Hematopoietic multipotent progenitor cell treated with erythropoietin and hydrocortisone succinate and interleukin-3 and kit ligand, for 17 days (in vitro differentiated cells): Measurements from ENCODE around the gene TRIOBP.

Experiments used
- DNase-seq: peaks from one replicate; pipeline ENCODE4 v3.0.0-alpha.2; 2015; ENCODE audit warnings: low spot score

TRIOBP gene

DNA sequence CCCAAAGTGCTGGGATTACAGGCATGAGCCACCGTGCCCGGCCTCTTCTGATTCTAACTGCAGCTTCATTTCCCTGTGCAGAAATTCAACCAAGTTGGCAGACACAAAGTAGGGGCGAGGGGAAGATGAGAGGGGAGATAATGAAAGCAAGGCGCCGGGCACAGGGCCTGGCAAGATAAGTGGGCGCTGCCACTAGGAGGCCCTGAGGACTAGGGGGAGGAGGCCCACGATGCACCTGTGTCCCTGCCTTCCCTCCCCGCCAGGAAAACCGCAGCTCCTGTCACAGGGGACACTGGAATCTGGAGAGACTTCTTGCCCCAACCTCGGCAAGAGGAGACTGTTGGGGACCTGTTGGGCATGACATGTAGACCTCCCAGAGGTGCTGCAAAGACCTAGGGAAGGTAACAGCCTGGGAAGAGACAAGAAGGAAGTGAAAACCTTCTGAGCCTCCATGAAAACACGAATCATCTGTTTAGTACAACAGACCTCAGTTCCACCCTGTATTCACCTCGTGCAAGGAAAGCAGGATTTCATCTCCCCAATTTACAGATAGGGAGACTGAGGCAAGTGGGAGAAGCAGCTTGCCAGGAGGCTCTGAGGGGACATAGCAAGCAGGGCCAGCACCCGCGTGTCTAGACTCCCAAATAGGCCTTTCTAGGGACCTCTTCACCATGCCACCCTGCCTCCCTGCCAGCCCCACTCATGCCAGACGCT, 24.5 kb upstream of the TRIOBP start:
- DNase-seq, result no peak

DNA sequence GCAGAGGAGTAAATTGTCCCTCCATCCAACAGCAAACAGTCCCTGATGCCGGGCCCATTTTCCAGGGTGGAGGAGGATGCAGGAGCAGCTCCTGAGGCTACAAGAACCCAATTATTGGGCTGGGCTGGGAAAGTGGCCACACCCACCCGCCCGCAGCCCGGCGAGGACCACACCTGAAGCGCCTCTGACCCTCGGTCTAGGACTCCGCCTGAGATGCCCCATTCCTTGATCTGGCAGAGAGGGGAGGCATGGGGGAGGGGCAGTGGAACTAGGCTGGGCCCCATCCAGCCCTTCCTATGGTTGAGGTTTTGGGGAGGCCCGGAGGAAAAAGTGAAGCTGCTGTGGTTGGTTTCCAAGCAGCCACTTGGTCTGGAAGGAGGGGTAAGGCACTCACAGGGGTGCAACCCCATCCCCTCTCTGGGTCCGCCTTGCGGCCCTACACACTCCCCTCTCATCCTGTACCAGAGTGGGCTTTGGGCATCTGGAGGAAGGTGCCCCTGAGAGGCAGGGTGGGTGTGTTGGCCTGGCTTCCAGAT, 23.9 kb upstream of the TRIOBP start:
- no peak for DNase-seq

DNA sequence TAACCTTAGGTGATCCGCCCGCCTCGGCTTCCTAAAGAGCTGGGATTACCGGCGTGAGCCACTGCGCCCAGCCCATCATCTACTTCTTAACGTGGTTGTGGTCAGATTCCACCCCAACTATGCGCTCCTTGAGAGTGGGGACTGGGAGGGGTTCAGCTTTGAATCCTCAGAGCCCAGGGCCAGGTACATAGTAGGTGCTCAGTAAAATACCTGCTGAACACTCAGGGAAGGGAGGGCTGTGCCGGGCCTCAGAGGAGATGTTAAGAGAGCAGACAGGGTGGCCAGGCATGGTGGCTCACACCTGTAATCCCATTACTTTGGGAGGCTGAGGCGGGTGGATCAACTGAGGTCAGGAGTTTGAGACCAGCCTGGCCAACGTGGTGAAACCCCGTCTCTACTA, 22.6 kb upstream of the TRIOBP start:
- no peak for DNase-seq

DNA sequence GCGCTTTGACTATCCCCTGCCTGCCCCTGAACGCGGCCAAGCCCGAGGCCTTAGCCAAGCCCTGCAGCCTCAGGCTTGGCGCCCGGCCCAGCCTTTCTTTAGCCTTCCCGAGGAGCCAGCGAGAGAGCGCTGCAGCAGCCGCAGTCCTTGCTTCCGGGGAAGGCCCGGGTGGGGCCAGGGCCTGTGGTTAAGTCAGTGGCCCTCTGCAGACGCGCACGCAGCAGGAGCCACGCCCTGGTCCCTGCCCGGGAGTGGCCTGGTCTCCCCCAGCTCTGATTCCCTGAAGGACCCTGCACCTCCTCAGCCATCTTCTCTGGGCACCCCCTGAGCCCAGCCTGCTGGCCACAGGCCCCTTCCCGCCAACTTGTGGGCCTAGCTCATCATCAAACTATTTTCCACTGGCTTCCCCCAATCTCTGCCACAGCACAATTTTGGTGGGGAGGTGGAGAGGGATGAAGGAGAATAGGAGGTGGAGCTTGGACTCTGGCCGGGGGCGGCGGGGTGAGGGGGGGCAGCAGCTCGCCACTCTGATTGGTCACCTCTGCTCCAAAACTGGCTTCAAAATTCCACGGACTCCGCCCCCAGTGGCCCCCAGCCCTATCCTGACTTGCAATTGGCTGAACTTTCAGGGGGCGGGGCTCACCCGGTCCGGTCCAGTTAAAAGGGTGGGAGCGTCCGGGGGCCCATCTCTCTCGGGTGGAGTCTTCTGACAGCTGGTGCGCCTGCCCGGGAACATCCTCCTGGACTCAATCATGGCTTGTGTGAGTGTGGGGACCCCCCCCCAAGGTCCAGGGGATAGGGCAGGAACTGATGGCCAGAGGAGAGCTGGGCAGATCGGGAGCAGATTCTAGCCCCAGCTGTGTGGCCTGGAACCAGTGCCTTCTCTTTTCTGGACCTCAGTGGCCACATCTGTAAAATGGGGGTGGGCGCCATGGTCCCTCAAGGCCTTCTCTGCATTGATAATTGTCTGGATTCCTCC, 21.6 kb upstream of the TRIOBP start, which contains the start of gene LGALS1:
Gene LGALS1 (plus strand): TSS at position 686 of the 979 bp plus-strand sequence. CDS start 67 bp downstream, at position 753.
- DNase-seq, result peak; percentile 21

DNA sequence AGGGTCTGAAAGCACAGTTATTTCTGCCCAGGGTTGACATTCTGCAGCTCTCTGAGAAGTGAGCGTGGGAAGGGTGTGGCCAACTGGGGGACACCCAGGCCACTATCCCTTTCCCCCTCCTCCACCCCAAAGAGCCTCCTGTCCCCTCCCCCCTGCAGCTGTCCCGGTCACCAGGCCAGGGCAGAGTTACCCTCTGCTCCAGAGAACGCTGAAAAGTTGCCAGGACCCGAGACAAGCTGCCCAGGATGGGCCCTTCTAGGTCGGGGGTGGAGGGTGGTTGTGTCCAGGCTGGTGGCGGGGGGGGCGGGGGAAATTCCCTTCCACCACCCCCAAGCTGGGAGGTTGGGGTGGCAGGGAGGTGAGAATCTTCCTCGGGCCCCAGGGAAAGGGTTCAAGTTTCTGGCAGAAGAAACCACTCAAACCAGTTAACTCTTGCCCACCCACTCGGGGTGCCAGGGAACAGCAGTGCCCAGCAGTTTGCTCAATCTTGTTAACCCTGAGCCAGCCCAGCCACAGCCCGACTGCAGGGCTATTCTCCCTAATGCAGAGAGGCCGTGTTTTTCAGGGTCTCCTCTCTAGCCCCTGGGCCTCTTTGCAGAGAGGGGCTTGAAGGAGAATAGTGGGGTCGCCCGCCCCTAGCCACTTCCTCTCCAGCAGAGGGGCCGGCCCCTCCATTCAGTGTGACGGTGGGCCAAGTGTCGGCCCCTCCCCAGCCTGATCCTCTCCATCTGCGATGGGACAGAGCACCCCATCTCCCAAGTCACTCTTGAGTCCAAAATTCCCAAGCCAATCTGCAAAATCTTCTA, 20.7 kb upstream of the TRIOBP start:
- DNase-seq, result no peak

DNA sequence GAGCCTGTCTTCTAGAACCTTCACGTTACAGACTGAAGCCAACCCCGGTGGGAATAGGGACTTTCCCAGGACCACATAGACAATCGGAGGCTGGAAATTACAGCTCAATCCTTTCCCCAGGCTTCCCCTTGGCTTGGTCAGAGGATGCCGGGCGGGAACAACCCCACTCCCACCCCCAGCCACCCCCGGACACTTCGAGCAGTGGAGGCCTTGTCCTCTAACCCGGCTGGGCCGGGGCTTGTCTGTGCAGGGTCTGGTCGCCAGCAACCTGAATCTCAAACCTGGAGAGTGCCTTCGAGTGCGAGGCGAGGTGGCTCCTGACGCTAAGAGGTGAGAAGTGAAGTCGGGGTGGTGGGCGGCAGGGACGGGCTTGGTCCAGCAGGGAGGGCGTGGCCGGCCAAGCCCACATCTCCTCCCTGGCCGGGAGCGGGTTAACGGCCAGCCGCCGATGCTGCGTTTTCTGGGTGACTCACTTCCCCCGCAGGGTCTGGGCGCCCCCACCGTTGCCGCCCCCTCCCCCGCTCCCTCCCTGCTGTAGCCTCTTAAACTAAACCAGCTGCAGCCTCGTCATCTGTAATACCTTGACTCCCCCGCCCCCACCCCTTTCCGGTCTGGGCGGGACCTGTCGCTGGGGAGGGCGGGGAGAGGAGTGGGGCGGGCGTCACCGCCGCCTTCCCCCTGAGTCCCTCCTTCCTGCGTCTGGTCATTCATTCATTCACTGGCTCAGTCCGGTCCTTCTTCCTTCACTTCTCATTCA, 19.9 kb upstream of the TRIOBP start:
- DNase-seq, result peak; percentile 25

DNA sequence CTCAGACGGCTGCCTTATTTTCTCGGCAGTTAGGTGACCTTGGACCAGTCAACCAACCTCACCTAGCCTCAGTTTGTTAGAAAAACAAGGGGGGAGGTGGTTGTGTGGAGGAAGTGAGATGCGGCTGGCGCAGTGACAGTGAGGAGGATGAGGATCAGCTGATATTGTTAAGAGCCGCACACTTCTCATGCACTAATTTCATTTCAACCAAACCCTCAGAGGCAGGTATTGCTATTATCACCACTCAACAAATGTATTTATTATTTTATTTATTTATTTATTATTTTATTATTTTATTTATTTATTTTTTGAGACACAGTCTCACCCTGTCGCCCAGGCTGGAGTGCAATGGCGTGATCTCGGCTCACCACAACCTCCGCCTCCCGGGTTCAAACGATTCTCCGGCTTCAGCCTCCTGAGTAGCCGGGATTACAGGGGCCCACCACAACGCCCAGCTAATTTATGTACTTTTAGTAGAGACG, 19.3 kb upstream of the TRIOBP start:
- DNase-seq, result no peak

DNA sequence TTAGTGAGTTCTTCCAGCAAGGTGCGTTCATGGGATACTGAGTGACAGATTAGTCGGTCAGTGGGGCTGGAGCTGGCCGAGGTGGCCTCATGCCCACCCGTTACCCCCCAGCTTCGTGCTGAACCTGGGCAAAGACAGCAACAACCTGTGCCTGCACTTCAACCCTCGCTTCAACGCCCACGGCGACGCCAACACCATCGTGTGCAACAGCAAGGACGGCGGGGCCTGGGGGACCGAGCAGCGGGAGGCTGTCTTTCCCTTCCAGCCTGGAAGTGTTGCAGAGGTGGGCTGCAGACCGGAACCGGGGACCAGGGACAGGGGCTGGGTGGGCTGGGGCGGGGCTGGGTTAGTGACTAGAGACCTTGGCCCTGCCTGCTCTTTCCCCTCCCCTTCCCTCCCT, 18.5 kb upstream of the TRIOBP start:
- no peak for DNase-seq

DNA sequence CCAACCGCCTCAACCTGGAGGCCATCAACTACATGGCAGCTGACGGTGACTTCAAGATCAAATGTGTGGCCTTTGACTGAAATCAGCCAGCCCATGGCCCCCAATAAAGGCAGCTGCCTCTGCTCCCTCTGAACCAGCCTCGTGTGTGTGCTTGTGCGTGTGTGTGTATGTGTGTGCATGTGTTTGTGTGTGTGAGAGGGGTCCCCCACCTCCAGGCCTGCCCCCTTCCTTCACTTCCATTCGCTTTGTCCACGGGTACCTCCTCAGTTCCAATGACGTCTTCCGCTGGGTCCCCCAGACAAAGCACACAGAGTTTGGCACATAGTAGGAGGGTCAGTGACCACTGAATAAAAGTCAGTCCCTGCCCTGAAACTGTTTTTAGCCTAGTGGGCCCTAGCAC, 17.2 kb upstream of the TRIOBP start:
- DNase-seq, result no peak

DNA sequence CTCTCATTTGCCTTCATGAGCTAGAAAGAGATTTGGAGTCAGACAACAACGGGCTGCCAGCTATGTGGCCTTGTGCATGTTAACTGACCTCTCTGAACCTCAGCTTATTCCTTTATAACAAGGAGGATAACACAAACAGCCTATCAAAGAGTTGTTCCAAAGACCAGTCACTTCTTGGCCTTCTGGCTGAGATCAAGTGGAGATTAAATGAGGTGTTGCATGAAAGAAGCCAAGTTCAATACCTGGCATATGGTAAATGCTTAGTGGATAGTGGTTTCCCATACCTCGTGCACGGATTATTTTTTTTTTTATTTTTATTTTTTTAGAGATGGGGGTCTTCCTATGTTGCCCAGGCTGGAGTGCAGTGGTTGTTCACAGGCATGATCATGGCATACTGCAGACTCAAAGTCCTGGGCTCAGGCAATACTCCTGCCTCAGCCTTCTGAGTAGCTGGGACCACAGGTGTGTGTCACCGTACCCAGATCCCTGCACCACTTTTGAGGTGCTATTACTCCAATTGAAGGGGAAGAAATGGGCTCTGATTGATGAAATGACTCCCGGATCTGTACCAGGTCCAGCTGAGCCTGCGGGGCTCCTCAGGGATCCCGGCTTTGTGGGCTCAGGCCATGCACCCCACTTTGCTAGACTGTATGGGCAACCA, 16.5 kb upstream of the TRIOBP start:
- DNase-seq, result no peak

DNA sequence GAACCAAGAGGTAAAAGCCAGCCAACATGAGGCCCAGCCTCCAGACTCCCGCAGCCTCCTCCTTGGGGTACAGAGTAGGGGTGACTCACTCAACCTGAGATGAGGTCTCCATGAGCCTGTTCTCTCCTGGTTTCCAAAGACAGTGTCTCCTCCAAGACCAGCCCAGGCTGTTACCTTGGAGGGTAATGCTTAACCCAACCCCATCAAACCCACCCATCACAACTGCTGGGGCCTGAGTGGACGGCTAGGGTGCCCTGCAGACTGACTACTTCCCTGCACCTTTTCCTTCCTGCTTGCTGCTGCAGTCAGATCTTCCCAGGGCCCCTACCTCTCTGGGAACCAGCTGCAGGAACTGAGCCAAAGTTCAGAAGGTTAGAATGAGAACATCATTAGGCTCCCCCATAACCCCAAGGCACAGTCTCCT, 15.8 kb upstream of the TRIOBP start:
- DNase-seq, result no peak

DNA sequence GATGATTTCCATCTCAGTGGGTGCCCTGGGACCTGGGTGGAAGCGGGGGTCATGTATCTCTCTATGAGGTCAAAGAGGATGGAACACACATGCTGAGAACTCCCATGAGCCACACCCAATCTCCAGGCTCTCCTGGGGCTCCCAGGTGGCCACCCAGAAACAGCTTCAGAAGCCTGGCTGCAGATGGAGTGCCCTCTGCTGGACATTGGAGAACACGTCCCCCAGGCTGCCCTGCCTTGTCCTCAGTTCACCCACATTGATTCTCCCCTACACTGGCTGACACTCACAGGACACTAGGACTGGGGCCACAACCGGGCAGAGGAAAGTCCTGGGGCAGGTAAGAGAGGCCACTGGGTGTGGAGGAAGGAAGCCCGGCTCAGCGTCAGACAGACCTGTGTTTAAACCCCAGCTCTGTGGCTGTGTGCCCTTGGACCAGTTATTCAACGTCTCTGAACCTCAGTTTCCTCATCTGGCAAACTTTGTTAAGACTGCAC, 15.2 kb upstream of the TRIOBP start:
- DNase-seq, result peak; percentile 75

DNA sequence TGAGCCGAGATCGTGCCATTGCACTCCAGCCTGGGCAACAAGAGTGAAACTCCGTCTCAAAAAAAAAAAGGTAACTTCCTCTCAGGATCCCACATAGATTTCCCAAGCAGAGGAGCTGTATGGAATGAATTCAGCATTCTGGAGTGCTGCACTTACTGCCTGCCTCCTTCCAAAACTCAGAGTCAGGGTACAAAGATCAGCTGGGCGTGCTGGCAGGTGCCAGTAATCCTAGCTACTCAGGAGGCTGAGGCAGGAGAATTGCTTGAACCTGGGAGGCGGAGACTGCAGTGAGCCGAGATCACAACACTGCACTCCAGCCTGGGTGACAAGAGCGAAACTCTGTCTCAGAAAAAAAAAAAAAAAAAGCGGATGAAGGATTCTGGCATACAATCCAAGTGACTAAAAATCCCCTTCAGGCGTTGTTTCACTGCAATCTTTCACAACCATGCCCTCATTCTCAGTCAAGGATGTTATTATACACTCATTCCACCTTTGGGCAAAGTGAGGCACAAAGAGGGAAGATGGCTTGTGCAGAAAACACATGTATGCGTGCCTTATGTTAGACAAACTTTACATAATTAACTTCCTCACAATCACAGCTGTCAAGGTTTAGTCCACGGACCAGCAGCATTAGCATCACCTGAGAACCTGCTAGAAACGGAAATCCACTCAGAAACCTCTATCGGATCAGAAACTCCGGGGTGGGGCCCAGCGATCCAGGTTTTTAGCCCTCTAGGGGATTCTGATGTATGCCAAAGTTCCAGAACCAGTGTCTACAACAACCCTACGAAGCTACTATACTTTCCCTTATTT, 11.8 kb upstream of the TRIOBP start:
- no peak for DNase-seq

DNA sequence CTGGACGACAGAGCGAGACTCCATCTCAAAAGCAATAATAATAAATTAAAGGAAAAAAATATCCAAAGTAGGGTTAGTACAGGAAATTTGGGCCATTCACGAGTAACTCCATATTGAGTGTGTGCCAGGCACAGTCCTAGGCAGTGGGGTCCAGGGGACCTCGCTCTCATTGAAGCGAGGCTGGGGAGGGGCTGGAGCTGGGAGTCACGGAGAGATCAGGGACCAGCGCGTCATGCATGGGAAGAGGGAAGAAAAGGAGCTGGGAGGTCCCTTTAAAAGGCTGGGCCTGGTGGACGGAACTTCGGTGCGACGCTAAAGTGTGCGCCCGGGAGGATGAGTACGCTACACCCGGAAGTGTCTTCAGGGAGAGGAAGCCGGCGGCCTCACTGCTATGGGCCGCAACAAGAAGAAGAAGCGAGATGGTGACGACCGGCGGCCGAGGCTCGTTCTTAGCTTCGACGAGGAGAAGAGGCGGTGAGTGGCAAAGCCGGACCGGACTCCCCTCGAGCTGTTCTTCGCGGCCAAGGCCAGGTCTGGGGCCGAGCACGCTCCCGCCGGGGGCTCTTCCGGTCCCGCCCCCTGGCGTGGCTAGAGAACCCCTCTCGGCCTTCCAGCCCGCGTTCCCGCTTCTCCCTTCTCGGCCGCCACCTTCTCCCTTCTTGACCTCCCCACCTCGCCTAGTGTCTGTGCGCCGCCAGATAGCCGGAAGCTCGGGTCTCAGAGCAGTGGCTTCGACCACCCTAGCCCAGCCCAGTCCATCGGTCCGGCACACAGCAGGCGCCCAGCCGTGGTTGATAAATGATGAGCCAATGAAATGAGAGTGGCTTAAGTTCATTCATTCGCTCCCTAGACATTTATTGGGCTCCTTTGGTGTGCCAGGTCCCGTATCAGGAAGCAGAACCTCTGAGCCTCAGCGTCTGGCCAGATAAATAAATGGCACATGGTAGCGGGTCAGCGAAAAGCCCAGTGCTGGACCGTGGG, 10.6 kb upstream of the TRIOBP start, which contains the start of gene NOL12:
Gene NOL12 (plus strand): TSS at position 342 of the 981 bp plus-strand sequence. CDS start 50 bp downstream, at position 392.
- DNase-seq, result peak; percentile 83

DNA sequence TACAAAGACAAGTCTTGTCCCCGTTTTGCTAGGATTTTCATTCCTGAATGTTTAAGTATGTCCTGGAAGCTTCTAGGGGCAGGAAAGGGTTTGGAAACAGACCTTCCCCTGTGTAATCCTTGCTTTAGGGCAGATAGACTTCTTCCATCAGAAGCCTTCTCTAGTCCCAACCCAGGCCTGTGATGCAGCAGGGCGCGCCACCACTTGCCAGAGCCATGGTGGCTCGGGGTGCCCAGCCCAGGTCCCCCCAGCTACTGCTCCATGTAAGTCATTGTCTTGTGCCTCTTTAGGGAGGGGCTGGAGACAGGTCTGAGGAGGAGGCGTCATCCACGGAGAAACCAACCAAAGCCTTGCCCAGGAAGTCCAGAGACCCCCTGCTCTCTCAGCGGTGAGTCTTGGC, 6.4 kb upstream of the TRIOBP start:
- DNase-seq, result no peak

DNA sequence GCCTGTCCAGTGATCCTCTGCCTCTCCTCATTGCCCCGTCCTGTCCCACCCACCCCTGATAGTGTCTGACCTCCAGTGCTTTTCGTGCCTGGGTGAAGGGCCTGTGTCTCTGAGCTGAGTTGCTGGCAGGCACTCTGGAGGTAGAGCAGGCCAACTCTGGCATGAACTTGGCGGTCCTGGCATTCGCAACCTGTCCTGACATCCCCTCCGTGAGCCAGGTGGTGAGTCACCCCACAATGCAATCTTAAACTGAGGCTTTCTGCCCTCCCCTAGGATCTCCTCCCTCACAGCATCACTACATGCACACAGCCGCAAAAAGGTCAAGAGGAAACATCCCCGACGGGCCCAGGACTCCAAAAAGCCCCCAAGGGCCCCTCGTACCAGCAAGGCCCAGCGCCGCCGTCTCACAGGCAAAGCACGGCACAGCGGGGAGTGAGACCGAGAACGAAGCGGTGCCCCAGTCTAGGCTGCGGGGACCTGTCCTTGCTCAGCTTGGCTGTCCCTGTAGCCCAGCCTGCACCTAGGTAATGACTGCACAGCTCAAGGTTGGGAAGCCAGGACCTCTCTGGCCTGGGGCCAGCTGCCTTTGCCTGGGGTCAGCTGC, 5.8 kb upstream of the TRIOBP start:
- DNase-seq, result no peak

DNA sequence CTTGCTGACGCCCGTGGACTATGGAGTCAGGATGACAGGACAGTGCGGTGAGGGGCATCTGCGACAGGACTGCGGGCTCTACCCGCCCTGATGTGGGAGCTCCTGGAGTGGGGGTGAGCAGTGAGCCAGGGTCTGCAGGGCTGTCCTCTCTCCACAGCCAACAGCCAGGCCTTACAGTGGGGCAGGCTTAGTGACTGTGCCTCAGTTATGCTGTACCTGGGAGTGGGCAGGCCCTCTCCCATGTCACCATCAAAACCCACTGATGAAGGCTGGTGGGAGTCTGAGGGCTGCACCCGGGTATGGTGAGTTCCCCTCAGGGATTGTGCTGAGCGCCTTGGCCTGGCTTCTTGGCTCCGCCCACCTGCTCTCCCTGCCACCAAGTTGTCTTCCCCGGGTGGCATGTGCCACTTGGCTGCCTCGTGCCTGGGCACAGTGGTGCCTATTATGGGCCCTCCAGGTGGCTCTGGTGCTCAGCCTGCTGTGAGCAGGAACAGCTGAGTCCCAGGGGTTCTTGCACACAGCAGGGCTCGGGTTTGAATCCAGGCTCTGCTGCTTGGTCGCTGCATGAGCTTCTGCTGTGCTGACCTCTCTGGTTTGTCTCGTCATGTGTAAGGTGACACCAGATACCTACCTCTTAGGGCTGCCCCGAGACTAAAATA, 4.1 kb upstream of the TRIOBP start:
- DNase-seq, result no peak
